DMS53 treated with DMSO at 0.1 percent for 48 hours (cell line): ENCODE data around the gene ETV7.
"Not testable (repeated sequence)": the region's sequence is repeated elsewhere in the genome, so short reads cannot be mapped to it uniquely, and the experiment has no call there.

Experiments
- DNase-seq: peaks from one replicate; lab custom pipeline; 2025; ENCODE audit not compliant: unreplicated experiment; lab: John Stamatoyannopoulos, UW

ETV7 gene

GRCh38 chr6:36364669-36365479 lies 22.6 kb downstream of the ETV7 start:
- no peak for DNase-seq

DNA sequence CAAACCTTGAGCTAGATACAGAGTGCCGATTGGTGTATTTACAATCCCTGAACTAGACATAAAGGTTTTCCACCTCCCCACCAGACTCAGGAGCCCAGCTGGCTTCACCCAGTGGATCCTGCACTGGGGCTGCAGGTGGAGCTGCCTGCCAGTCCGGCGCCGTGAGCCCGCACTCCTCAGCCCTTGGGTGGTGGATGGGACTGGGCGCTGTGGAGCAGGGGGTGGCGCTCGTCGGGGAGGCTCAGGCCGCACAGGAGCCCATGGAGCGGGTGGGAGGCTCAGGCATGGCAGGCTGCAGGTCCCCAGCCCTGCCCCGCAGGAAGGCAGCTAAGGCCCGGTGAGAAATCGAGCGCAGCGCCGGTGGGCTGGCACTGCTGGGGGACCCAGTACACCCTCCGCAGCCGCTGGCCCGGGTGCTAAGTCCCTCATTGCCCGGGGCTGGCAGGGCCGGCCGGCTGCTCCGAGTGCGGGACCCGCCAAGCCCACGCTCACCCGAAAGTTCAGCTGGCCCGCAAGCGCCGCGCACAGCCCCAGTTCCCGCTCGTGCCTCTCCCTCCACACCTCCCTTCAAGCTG lies 23.3 kb downstream of the ETV7 start:
- DNase-seq: not testable (repeated sequence)

- not testable (repeated sequence) for DNase-seq
These were observed 24.1 kb downstream of the ETV7 start for GRCh38 chr6:36363371-36363752.

GRCh38 chr6:36362551-36363370 lies 24.7 kb downstream of the ETV7 start:
- no peak for DNase-seq

DNA sequence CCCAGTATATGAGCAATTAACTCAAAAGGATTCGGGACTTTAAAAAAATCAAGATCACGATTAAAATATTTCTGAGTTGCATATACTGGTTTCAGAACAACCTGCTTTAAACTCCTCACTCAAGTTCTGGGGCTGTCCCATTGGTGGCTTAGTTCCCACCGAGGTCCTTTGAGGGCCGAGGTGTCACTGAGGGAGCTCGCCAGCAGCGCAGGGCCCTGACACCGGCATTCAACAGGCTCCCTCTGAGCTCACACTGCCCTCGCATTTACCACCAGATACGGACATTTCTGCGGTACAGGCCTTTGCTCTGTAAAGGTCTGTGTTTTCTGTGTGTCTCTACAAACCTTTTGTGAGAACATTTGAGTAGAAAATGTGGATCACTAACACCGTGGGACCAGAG lies 26.4 kb downstream of the ETV7 start:
- DNase-seq: no peak

DNA sequence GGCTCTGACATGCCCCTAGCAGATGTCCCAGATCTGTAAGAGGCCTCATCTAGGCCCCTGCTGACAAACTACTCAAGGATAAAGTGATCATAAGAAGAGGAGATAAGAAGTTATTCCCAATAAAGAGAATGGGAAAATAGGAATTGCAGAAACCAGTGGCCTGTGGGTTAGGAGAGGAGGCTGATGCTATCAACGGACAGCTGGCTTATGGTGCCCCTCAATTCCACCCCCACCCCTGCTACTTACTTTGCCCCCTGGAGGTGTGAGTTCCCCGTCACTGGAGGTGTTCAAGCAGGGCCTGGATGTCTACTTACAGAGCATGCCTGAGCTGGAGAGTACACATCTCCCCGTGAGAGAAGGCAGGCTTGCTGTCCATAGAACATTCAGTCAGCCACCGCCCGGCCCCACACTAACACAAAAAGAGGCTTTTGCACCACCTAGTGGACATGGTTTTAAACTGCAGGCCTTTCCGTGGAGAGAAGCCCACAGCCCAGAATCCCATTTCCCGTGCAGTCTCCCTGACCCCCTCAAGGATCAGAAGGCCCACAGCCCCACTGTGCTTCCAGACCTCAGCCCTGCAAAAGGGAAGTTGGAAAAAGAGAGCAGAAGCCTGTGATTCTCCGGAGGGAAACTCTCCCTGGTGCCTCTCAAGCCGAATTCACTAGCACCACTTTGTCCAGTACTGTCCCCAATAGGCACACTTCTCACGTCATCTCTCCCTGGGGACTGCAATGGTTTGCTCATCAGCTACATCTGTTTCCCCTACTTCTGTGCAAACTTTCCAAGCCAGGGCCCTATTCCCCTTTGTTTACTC lies 27.0 kb downstream of the ETV7 start:
- DNase-seq: peak; percentile 48

- no peak for DNase-seq
These were observed 29.1 kb downstream of the ETV7 start for GRCh38 chr6:36358226-36358915.

DNA sequence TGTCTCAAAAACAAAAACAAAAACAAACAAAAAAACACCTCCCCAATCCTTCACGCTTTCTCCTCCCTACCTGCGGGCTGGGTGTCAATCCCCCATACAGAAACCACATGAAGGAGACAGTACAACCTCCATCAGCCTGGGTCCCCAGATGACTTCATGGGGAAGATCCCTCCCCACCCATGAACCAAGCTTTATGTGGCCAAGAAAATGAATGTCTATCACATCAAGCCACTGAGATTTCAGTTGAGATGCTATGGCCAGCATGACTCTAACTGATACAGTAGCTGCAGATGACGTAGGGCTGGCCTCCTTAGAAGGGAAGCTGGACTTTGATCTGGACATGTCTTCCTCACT lies 29.6 kb downstream of the ETV7 start:
- DNase-seq: no peak

DNA sequence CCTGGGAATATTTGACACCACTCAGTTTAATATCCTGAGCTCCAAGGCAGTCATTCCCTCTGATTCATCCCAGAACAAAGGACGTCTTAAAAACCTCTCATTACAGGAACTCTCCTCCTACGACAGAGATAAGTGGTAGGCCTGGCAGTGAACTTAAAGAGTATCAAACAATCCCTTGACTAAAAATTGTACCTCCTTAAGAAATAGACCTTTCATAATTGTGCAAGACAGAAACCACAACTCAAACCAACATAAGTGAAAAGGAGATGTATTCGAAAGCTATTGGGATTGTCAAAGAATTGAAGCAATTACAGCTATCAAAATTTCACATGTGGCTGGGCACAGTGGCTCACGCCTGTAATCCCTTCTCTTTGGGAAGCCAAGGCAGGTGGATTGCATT lies 31.6 kb downstream of the ETV7 start:
- DNase-seq: no peak

DNA sequence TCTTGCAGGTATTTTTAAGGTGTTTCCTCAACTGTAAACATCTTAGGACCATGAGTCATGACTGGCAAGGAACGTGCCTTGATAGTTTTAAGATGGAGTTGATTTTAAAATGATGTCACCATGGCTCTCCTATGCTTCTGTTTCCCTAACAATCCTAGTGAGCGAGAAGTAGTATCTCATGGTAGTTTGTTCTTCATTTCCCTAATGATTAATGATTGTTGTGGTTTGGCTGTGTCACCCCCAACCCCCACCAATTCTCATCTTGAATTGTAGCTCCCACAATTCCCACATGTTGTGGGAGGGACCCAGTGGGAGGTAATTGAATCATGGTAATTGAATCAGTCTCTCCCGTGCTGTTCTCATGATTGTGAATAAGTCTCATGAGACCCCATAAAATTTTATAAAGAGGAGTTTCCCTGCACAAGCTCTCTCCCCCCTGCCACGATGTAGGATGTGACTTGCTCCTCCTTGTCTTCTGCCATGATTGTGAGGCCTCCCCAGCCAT lies 34.0 kb downstream of the ETV7 start:
- no peak for DNase-seq

GRCh38 chr6:36352477-36353157 lies 34.9 kb downstream of the ETV7 start:
- DNase-seq: no peak

DNA sequence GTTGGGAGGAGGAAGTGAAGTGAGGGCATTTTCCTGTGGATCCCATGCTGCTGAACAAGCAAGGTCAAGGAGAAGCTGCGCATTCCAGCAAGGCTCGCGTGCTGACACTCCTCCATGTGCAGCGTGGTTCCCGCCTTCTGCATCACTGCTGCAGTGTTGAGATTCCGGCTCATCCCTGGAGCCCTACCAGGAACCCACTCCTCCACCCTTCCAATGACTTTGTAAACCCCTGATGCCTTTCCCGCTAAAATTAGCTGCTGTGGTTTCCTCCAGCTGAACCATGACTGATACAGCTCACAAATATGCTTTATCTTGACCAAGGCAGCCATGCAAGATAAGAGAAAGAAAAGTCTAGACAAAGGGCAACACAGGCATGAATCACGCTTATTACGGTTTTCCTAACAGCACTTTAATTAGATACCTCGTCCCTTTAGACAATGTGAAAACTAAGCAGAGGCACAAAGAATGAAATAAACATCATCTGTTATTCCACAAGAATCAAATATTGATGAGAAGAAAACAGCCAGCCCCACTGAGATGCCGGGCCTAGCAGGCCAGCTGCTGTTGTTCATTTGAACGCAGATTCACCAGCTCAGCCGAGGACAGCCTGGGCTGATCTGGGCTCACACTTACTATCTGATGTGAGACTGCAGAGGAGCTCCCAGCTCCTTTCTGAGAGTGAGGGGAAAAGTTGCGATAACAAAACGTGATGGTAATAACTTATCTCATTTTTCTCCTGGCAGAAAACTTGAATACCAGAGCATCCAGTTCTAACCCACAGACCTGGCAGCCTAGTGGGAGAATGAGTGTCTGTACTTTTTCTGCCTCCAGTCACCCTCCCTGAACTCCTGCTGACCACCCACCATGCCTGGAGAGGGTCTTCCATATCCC lies 36.5 kb downstream of the ETV7 start:
- DNase-seq: no peak

GRCh38 chr6:36350082-36350481 lies 37.4 kb downstream of the ETV7 start:
- no peak for DNase-seq

DNA sequence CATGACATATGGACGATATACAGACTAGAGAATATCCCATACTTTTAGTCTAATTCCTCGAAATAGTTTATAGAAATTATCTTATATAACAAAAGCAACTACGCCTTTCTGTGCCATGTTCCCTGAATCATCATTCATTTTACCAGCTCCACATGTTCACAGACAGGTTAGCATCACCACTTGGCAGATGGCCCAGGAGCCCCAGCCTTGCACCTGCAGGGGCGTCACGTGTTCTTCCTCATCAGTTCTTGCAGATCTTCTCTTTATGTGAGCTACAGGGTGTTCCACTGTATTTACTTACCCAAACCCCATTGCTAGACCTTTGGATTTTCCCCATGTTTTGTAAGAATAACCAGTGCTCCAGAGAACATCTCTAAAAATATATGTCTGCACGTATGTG lies 38.2 kb downstream of the ETV7 start:
- DNase-seq: peak; percentile 66

DNA sequence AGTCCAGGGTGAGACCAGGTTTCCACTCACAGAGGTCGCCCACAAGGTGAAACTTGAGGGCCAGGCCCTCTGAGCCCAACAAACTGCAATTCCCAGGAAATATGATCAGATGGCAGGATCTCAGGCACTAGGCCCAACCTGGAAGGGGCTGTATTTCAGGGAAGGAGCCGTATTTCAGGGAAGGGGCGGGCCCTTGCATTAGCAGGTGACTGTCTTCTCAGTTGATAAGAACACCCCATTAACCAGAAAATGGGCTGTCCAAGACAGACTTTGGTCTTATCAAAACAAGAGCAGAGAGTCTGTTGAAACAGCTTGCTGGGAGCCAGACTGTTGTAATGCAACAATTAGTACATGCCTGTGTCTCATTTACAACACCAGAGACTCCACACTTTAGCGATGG lies 39.8 kb downstream of the ETV7 start:
- DNase-seq: no peak

- no peak for DNase-seq
These were observed 40.8 kb downstream of the ETV7 start for GRCh38 chr6:36346486-36347273.

GRCh38 chr6:36345681-36346466 lies 41.6 kb downstream of the ETV7 start:
- no peak for DNase-seq
